K562 (cell line): Measurements from ENCODE around the gene NTSR1. TPM values are rescaled to one million over a fixed set of nuclear protein-coding genes. Genes with fewer than 3 reads are reported as not detected.

Experiments
- ATAC-seq: fragments of 200-7000 bp; cut with Tn5 transposase; 3 replicates; pipeline ENCODE4 v1.9.1; 2020; ENCODE audit warnings: moderate library complexity
- BruUV-seq: library from RNA; stranded (reverse); fragments of 400-500 nt; replicated peaks from 2 replicates; lab custom pipeline; 2021; lab: Mats Ljungman, UMichigan
- CTCF ChIA-PET: fragments of 300-600 bp; formaldehyde crosslinking; extraction: SDS; loops from one replicate; lab custom pipeline; 2021; ENCODE audit warnings: low intra/inter-chr PET ratio; lab: Yijun Ruan, JAX
- POLR2A ChIA-PET: fragments of 300-600, 350-650 bp; sonication (Branson Sonifier 250); formaldehyde crosslinking; extraction: SDS; loops from one replicate; lab custom pipeline; 2021; ENCODE audit warnings: antibody characterized with exemption, inconsistent platforms; lab: Yijun Ruan, JAX
- DNase-seq, 4 experiments: peaks; one replicate each; pipeline versions ENCODE4 v3.0.0 to v3.0.0-alpha.2; 2011 to 2018; ENCODE audit warnings: low spot score in 3 of 4, mixed read lengths in 3 of 4; ENCODE audit errors: extremely low read depth in 1 of 4
- FAIRE-seq: peaks from 2 replicates; lab custom pipeline; 2011; peaks lifted over from hg19 to GRCh38; lab: Jason Lieb, UNC
- H2AFZ ChIP-seq: 2 replicates; pipeline ENCODE4 v1.6.0; 2011; ENCODE audit warnings: low read depth, low read length, control low read depth, inconsistent platforms
- H3K27ac ChIP-seq: fragments of 200-600 bp; 3 replicates; pipeline ENCODE4 v1.8.0; 2011; ENCODE audit warnings: low read depth, mild to moderate bottlenecking, control low read depth, inconsistent platforms, low read length, moderate library complexity, mixed read lengths; ENCODE audit errors: extremely low read depth
- H3K27me3 ChIP-seq, 2 experiments: fragments of 300-600 bp in 1 of 2; 2 replicates in 1 of 2; 3 replicates in 1 of 2; pipeline versions ENCODE4 v1.6.0 to v1.8.0; 2011; ENCODE audit warnings: inconsistent platforms in 2 of 2, low read length in 2 of 2, mild to moderate bottlenecking in 1 of 2, mixed read lengths in 1 of 2, moderate library complexity in 1 of 2; ENCODE audit not compliant: control insufficient read depth in 2 of 2, insufficient read depth in 2 of 2
- H3K36me3 ChIP-seq: fragments of 300-600 bp; 3 replicates; pipeline ENCODE4 v1.8.0; 2011; ENCODE audit warnings: mild to moderate bottlenecking, low read length, inconsistent platforms; ENCODE audit not compliant: control insufficient read depth, insufficient read depth
- H3K4me1 ChIP-seq, 2 experiments: fragments of 200-600 bp in 1 of 2; replicated peaks in 1 of 2; 2 replicates in 1 of 2; 3 replicates in 1 of 2; pipeline versions ENCODE4 v1.5.1 to v1.8.0; 2011; ENCODE audit warnings: inconsistent platforms in 2 of 2, low read length in 2 of 2, mild to moderate bottlenecking in 1 of 2, mixed read lengths in 1 of 2, moderate library complexity in 1 of 2; ENCODE audit not compliant: control insufficient read depth in 2 of 2, insufficient read depth in 2 of 2
- H3K4me2 ChIP-seq: 2 replicates; pipeline ENCODE4 v1.6.1; 2011; ENCODE audit warnings: low read length, control low read depth, inconsistent platforms, mixed read lengths; ENCODE audit not compliant: insufficient read depth
- H3K4me3 ChIP-seq: fragments of 200-600 bp; sonication (generic), shearing (Covaris generic); 2 replicates; pipeline ENCODE4 v1.5.1; 2016; ENCODE audit warnings: control low read depth, inconsistent platforms
- H3K79me2 ChIP-seq: fragments of 200-600 bp; 3 replicates; pipeline ENCODE4 v1.8.0; 2011; ENCODE audit warnings: low read length, inconsistent platforms; ENCODE audit not compliant: control insufficient read depth, insufficient read depth
- H3K9ac ChIP-seq, 2 experiments: 2 replicates each; pipeline versions ENCODE4 v1.6.0 to v1.6.1; 2011; ENCODE audit warnings: low read depth in 2 of 2, low read length in 2 of 2, control low read depth in 1 of 2, inconsistent platforms in 1 of 2, mild to moderate bottlenecking in 1 of 2, mixed read lengths in 1 of 2; ENCODE audit not compliant: insufficient read depth in 1 of 2
- H3K9me1 ChIP-seq: one replicate; pipeline ENCODE4 v1.6.0; 2011; ENCODE audit warnings: inconsistent platforms, mild to moderate bottlenecking, low read length, moderate library complexity; ENCODE audit not compliant: control insufficient read depth, insufficient read depth
- H3K9me3 ChIP-seq: replicated peaks from 2 replicates; pipeline ENCODE4 v1.5.1; 2011; ENCODE audit warnings: low read depth, low read length, inconsistent platforms; ENCODE audit not compliant: control insufficient read depth, insufficient read depth
- H4K20me1 ChIP-seq: replicated peaks from 2 replicates; pipeline ENCODE4 v1.6.1; 2011; ENCODE audit warnings: low read length, inconsistent platforms, mixed read lengths; ENCODE audit not compliant: control insufficient read depth, insufficient read depth
- PRDM10 ChIP-seq: fragments of 450-650 bp; IDR thresholded peaks from 2 replicates; pipeline ENCODE4 v1.6.1; 2018; ENCODE audit not compliant: partially characterized antibody
- ZNF644 ChIP-seq: fragments of 200-800 bp; sonication (Bioruptor generic); IDR thresholded peaks from 2 replicates; pipeline ENCODE4 v1.6.1; 2016; ENCODE audit warnings: low read depth, missing genetic modification characterization, missing compliant biosample characterization
- WGBS: fragments of 100-300 bp; shearing (Covaris generic); methylation state at CpG from one replicate; pipeline ENCODE4 v1.1.6; 2016; ENCODE audit warnings: low coverage, mixed read lengths; ENCODE audit not compliant: insufficient coverage; ENCODE audit errors: missing lambda C conversion rate; 5-methylcytosine and 5-hydroxymethylcytosine counted together
- in situ Hi-C: fragments of 300-500 bp; cut with MboI; formaldehyde crosslinking; loops from 4 replicates; pipeline ENCODE4 v1.15.0; 2018; ENCODE audit warnings: inconsistent platforms, mixed read lengths
- intact Hi-C: fragments of 100-400 bp; cut with micrococcal nuclease; formaldehyde crosslinking; loops from 2 replicates; pipeline ENCODE4 v1.14.2; 2022
- polyA plus RNA-seq, 8 experiments: library from polyadenylated mRNA; depleted of rRNA in 4 of 8; stranded (reverse) in 5 of 8; unstranded in 3 of 8; fragments of >200 nt; fragmentation: Nextera tagmentation in 2 of 8; fragmentation: Illumina TruSeq in 1 of 8; extraction: Ambion mirVana in 2 of 8; extraction: Trizol in 1 of 8; gene quantifications; 2 replicates each; pipeline versions ENCODE4 v1.2.1 to v1.2.3, GENCODE V29; 2011 to 2014; ENCODE audit warnings: inconsistent platforms in 1 of 8, missing spikeins in 1 of 8
- total RNA-seq, 7 experiments: library from RNA; depleted of rRNA in 6 of 7; stranded (reverse); fragments of >200 nt in 6 of 7; fragmentation: Illumina TruSeq in 2 of 7; extraction: Trizol in 2 of 7; gene quantifications; 2 replicates each; pipeline versions ENCODE4 v1.2.1 to v1.2.3, GENCODE V29; 2011 to 2021; ENCODE audit warnings: low replicate concordance in 1 of 7
- TF ChIP-seq, protein P1 (sequence below): fragments of 450-650 bp; IDR thresholded peaks from 2 replicates; pipeline ENCODE4 v1.6.1; 2016

The NTSR1 gene
- total and polyA plus RNA-seq, 9 of the 15 experiments (the other 6 are each of a cell fraction or from before 2014, with no cell fraction given), result 0.04 to 0.40 (median 0.13) TPM; not detected in 3

DNA sequence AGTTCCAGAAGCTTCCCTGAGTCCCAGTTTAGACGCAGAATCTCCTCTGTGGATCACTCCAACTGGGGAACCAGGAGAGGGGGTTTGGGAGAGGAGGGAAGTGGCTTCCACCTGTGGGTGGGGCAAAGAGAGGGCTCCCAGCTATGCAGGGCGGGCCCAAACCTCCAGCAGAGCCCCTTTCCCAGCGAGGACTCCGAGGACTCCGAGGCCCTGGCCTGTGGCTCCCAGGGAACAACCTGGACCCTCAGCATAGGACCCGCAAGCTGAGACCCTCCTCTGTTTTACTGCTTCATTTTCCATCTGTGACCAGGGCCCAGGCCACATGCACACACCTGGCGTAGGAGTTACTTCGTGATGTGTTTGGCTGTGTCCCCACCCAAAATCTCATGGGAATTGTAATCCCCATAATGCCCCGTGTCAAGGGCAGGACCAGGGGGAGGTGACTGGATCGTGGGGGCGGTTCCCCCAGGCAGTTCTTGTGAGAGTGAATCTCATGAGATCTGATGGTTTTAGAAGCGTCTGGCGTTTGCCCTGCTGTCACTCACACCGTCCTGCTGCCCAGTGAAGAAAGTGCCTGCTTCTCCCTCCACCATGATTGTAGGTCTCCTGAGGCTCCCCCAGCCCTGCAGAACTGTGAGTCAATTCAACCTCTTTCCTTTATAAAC is 27.9 kb downstream of the NTSR1 start:
- H3K4me2 ChIP-seq, result no peak overlapping the region
- H4K20me1 ChIP-seq, result no peaks in the 10 kb centered on the region
- H3K27ac ChIP-seq, result no peak overlapping the region
- ATAC-seq (no peak), DNase-seq (no peak), FAIRE-seq (no peak)
- no peak overlapping the region for H3K4me3 ChIP-seq
- no peak overlapping the region for H2AFZ ChIP-seq
- H3K9me3 ChIP-seq, result no peaks in the 10 kb centered on the region
- 47% methylated on average over 14 of the region's 14 CpGs for WGBS
- BruUV-seq, result no TSS peak
- no peak overlapping the region for H3K9ac ChIP-seq
- peaks cover 30 to 32% of the 10 kb centered on the region in 2 experiments; a peak in 4 of 5 replicates for H3K27me3 ChIP-seq
- CTCF ChIA-PET, result no interaction called here
- no peaks in the 10 kb centered on the region for H3K9me1 ChIP-seq
- POLR2A ChIA-PET, result no interaction called here
- H3K79me2 ChIP-seq, result no peaks in the 10 kb centered on the region
- intact Hi-C loops (no loop called here), in situ Hi-C loops (no loop called here)
- H3K4me1 ChIP-seq, result peaks cover 22 to 62% of the 10 kb centered on the region in 2 experiments
- H3K36me3 ChIP-seq, result no peaks in the 10 kb centered on the region
- TF ChIP-seq, protein P1, sequence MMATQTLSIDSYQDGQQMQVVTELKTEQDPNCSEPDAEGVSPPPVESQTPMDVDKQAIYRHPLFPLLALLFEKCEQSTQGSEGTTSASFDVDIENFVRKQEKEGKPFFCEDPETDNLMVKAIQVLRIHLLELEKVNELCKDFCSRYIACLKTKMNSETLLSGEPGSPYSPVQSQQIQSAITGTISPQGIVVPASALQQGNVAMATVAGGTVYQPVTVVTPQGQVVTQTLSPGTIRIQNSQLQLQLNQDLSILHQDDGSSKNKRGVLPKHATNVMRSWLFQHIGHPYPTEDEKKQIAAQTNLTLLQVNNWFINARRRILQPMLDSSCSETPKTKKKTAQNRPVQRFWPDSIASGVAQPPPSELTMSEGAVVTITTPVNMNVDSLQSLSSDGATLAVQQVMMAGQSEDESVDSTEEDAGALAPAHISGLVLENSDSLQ, result peak; percentile 53
- peak; percentile 42 for TF ChIP-seq PRDM10
- TF ChIP-seq ZNF644 (tag), result no peak
- TF ChIP-seq, all 486 proteins: peak for 2
